Activated naive CD8-positive, alpha-beta T cell treated with anti-CD3 and anti-CD28 coated beads, Interleukin-2, amount 50 U/mL, for 24 hours (primary cell): ENCODE results near the gene CALY.
A peak's percentile ranks its signal among the peaks of the same experiment; 100 is the strongest.

Experiments
- ATAC-seq: fragments of 150-1000 bp; cut with Tn5 transposase; one replicate; pipeline ENCODE4 v1.10.0; 2021
- DNase-seq: peaks from one replicate; pipeline ENCODE4 v3.0.0; 2021
- H3K27ac Mint-ChIP-seq: one replicate; pipeline ENCODE4 v1.8.0; 2021; ENCODE audit warnings: mild to moderate bottlenecking, mixed read lengths
- H3K27me3 Mint-ChIP-seq: one replicate; pipeline ENCODE4 v1.8.0; 2021; ENCODE audit warnings: mixed read lengths
- H3K36me3 Mint-ChIP-seq: one replicate; pipeline ENCODE4 v1.8.0; 2021; ENCODE audit warnings: low read depth, mixed read lengths
- H3K4me1 Mint-ChIP-seq: one replicate; pipeline ENCODE4 v1.8.0; 2021; ENCODE audit warnings: mixed read lengths
- H3K4me3 Mint-ChIP-seq: one replicate; pipeline ENCODE4 v1.8.0; 2021; ENCODE audit warnings: mild to moderate bottlenecking, moderate library complexity, mixed read lengths
- H3K9me3 Mint-ChIP-seq: one replicate; pipeline ENCODE4 v1.8.0; 2021; ENCODE audit warnings: mixed read lengths

CALY gene

GRCh38 chr10:133309100-133309719 is 27.5 kb downstream of the CALY start:
- peak; percentile 70 for ATAC-seq
- Mint-ChIP-seq H3K4me1 (peaks cover 35% of the 10 kb centered on the region), H3K4me3 (peak overlapping the region; percentile 69), H3K9me3 (no peaks in the 10 kb centered on the region), H3K36me3 (peaks cover 26% of the 10 kb centered on the region), H3K27me3 (peaks cover 2% of the 10 kb centered on the region), H3K27ac (peak overlapping the region; percentile 76)
- peak; percentile 96 for DNase-seq

GRCh38 chr10:133308421-133309099 is 28.1 kb downstream of the CALY start, which contains the start of the genes TUBGCP2 and ZNF511:
TUBGCP2 (minus strand) TSS chr10:133308872; CDS start chr10:133302941, 5,931 bp downstream.
ZNF511 (plus strand) TSS chr10:133308914; CDS start chr10:133308944, 30 bp downstream.
- peak; percentile 93 for DNase-seq
- peak; percentile 79 for ATAC-seq
- Mint-ChIP-seq H3K36me3 (peaks cover 26% of the 10 kb centered on the region), H3K27me3 (peaks cover 2% of the 10 kb centered on the region), H3K9me3 (no peaks in the 10 kb centered on the region), H3K27ac (peak within 1 kb of the TSS; percentile 99), H3K4me1 (peaks cover 37% of the 10 kb centered on the region), H3K4me3 (peak within 1 kb of the TSS; percentile 98)

- DNase-seq (peak; percentile 86), ATAC-seq (peak; percentile 69)
- H3K9me3 Mint-ChIP-seq: no peaks in the 10 kb centered on the region
- H3K36me3 Mint-ChIP-seq: peaks cover 25% of the 10 kb centered on the region
- H3K27me3 Mint-ChIP-seq: peaks cover 2% of the 10 kb centered on the region
- H3K27ac Mint-ChIP-seq: peak overlapping the region; percentile 99
- H3K4me3 Mint-ChIP-seq: peak overlapping the region; percentile 98
- peaks cover 37% of the 10 kb centered on the region for H3K4me1 Mint-ChIP-seq
These were observed 28.8 kb downstream of the CALY start for GRCh38 chr10:133307776-133308420.

GRCh38 chr10:133306941-133307379 is 29.7 kb downstream of the CALY start:
- ATAC-seq: no peak
- Mint-ChIP-seq H3K4me1 (peaks cover 37% of the 10 kb centered on the region), H3K9me3 (no peaks in the 10 kb centered on the region), H3K27me3 (peaks cover 2% of the 10 kb centered on the region), H3K27ac (peak overlapping the region; percentile 99), H3K36me3 (peaks cover 26% of the 10 kb centered on the region), H3K4me3 (peak overlapping the region; percentile 98)
- no peak for DNase-seq

- H3K4me3 Mint-ChIP-seq: no peak overlapping the region
- H3K4me1 Mint-ChIP-seq: peaks cover 37% of the 10 kb centered on the region
- H3K27ac Mint-ChIP-seq: no peak overlapping the region
- DNase-seq (no peak), ATAC-seq (no peak)
- peaks cover 2% of the 10 kb centered on the region for H3K27me3 Mint-ChIP-seq
- H3K9me3 Mint-ChIP-seq: no peaks in the 10 kb centered on the region
- H3K36me3 Mint-ChIP-seq: peaks cover 20% of the 10 kb centered on the region
These were observed 30.6 kb downstream of the CALY start for GRCh38 chr10:133306097-133306476.

GRCh38 chr10:133303206-133303605 is 33.5 kb downstream of the CALY start:
- ATAC-seq (no peak), DNase-seq (no peak)
- H3K27ac Mint-ChIP-seq: no peak overlapping the region
- no peaks in the 10 kb centered on the region for H3K9me3 Mint-ChIP-seq
- H3K4me3 Mint-ChIP-seq: no peak overlapping the region
- peaks cover 34% of the 10 kb centered on the region for H3K4me1 Mint-ChIP-seq
- H3K36me3 Mint-ChIP-seq: peaks cover 33% of the 10 kb centered on the region
- H3K27me3 Mint-ChIP-seq: peaks cover 2% of the 10 kb centered on the region

- ATAC-seq: peak; percentile 34
- no peaks in the 10 kb centered on the region for H3K9me3 Mint-ChIP-seq
- peaks cover 34% of the 10 kb centered on the region for H3K36me3 Mint-ChIP-seq
These were observed 34.5 kb downstream of the CALY start for GRCh38 chr10:133302230-133302629.

GRCh38 chr10:133299738-133300137 is 37.0 kb downstream of the CALY start:
- ATAC-seq (no peak), DNase-seq (no peak)
- H3K4me1 Mint-ChIP-seq: peaks cover 6% of the 10 kb centered on the region
- H3K36me3 Mint-ChIP-seq: peaks cover 40% of the 10 kb centered on the region
- H3K27me3 Mint-ChIP-seq: no peaks in the 10 kb centered on the region
- no peak overlapping the region for H3K4me3 Mint-ChIP-seq
- no peak overlapping the region for H3K27ac Mint-ChIP-seq
- H3K9me3 Mint-ChIP-seq: no peaks in the 10 kb centered on the region

More at GRCh38 chr10:133302230-133302629, 34.5 kb downstream of the CALY start:
- no peak for DNase-seq
- H3K27me3 Mint-ChIP-seq: no peaks in the 10 kb centered on the region
- H3K4me3 Mint-ChIP-seq: no peak overlapping the region
- peaks cover 24% of the 10 kb centered on the region for H3K4me1 Mint-ChIP-seq
- H3K27ac Mint-ChIP-seq: no peak overlapping the region

- no peaks in the 10 kb centered on the region for H3K27me3 Mint-ChIP-seq
- H3K4me3 Mint-ChIP-seq: no peak overlapping the region
- no peak overlapping the region for H3K27ac Mint-ChIP-seq
- DNase-seq (no peak), ATAC-seq (no peak)
- peaks cover 45% of the 10 kb centered on the region for H3K36me3 Mint-ChIP-seq
- peaks cover 7% of the 10 kb centered on the region for H3K4me1 Mint-ChIP-seq
- H3K9me3 Mint-ChIP-seq: no peaks in the 10 kb centered on the region
These were observed 37.5 kb downstream of the CALY start for GRCh38 chr10:133299224-133299623.

GRCh38 chr10:133298466-133298865 is 38.2 kb downstream of the CALY start:
- no peak for ATAC-seq
- Mint-ChIP-seq H3K36me3 (peaks cover 49% of the 10 kb centered on the region), H3K4me1 (peaks cover 10% of the 10 kb centered on the region), H3K27me3 (no peaks in the 10 kb centered on the region), H3K27ac (no peak overlapping the region), H3K4me3 (no peak overlapping the region), H3K9me3 (no peaks in the 10 kb centered on the region)
- DNase-seq: no peak

GRCh38 chr10:133297504-133297903 is 39.2 kb downstream of the CALY start:
- H3K9me3 Mint-ChIP-seq: no peaks in the 10 kb centered on the region
- H3K36me3 Mint-ChIP-seq: peaks cover 51% of the 10 kb centered on the region
- peaks cover 15% of the 10 kb centered on the region for H3K4me1 Mint-ChIP-seq
- no peak overlapping the region for H3K4me3 Mint-ChIP-seq
- no peak for ATAC-seq
- no peak for DNase-seq
- H3K27me3 Mint-ChIP-seq: no peaks in the 10 kb centered on the region
- H3K27ac Mint-ChIP-seq: no peak overlapping the region

- DNase-seq: no peak
- H3K27ac Mint-ChIP-seq: no peak overlapping the region
These were observed 41.0 kb downstream of the CALY start for GRCh38 chr10:133295426-133296320.

GRCh38 chr10:133294189-133294588 is 42.5 kb downstream of the CALY start:
- Mint-ChIP-seq H3K9me3 (no peaks in the 10 kb centered on the region), H3K4me3 (no peak overlapping the region), H3K27ac (no peak overlapping the region), H3K27me3 (no peaks in the 10 kb centered on the region), H3K36me3 (peaks cover 44% of the 10 kb centered on the region), H3K4me1 (peaks cover 15% of the 10 kb centered on the region)
- DNase-seq (no peak), ATAC-seq (no peak)

More at GRCh38 chr10:133295426-133296320, 41.0 kb downstream of the CALY start:
- Mint-ChIP-seq H3K27me3 (no peaks in the 10 kb centered on the region), H3K4me1 (peaks cover 15% of the 10 kb centered on the region), H3K36me3 (peaks cover 48% of the 10 kb centered on the region), H3K4me3 (no peak overlapping the region), H3K9me3 (no peaks in the 10 kb centered on the region)
- ATAC-seq: no peak

GRCh38 chr10:133293810-133294119 is 42.9 kb downstream of the CALY start:
- no peaks in the 10 kb centered on the region for H3K27me3 Mint-ChIP-seq
- H3K27ac Mint-ChIP-seq: no peak overlapping the region
- H3K9me3 Mint-ChIP-seq: no peaks in the 10 kb centered on the region
- no peak overlapping the region for H3K4me3 Mint-ChIP-seq
- H3K36me3 Mint-ChIP-seq: peaks cover 43% of the 10 kb centered on the region
- ATAC-seq (peak; percentile 14), DNase-seq (no peak)
- peaks cover 15% of the 10 kb centered on the region for H3K4me1 Mint-ChIP-seq
